Activated B cell treated with CpG ODN at 0.5 μM for 24 hours (primary cell): ENCODE measurements around the gene DPF1. TPM values are rescaled to one million over a fixed set of nuclear protein-coding genes. Genes with fewer than 3 reads are reported as not detected.
"Not testable (repeated sequence)": the region's sequence is repeated elsewhere in the genome, so short reads cannot be mapped to it uniquely, and the experiment has no call there.

Experiments
- ATAC-seq: fragments of 200-7000 bp; cut with Tn5 transposase; one replicate; pipeline ENCODE4 v1.10.0; 2021; ENCODE audit warnings: low read depth, mild to moderate bottlenecking, moderate library complexity
- CTCF ChIA-PET: fragments of 350-600 bp; sonication (Branson Sonifier 250); formaldehyde crosslinking; loops from one replicate; lab custom pipeline; 2021; ENCODE audit warnings: antibody characterized with exemption; lab: Charles Lee
- POLR2A ChIA-PET: fragments of 350-600 bp; sonication (Branson Sonifier 250); formaldehyde crosslinking; loops from one replicate; lab custom pipeline; 2021; ENCODE audit warnings: antibody characterized with exemption; lab: Charles Lee
- DNase-seq: peaks from one replicate; pipeline ENCODE4 v3.0.0; 2022
- H3K27ac Mint-ChIP-seq: one replicate; pipeline ENCODE4 v1.8.0; 2020; ENCODE audit warnings: mixed read lengths
- H3K27me3 Mint-ChIP-seq: one replicate; pipeline ENCODE4 v1.8.0; 2021; ENCODE audit warnings: mixed read lengths
- H3K36me3 Mint-ChIP-seq: one replicate; pipeline ENCODE4 v1.8.0; 2021; ENCODE audit warnings: low read depth, mixed read lengths
- H3K4me1 Mint-ChIP-seq: one replicate; pipeline ENCODE4 v1.8.0; 2021; ENCODE audit warnings: mixed read lengths
- H3K4me3 Mint-ChIP-seq: one replicate; pipeline ENCODE4 v1.8.0; 2020; ENCODE audit warnings: mild to moderate bottlenecking, mixed read lengths
- H3K9me3 Mint-ChIP-seq: one replicate; pipeline ENCODE4 v1.8.0; 2020; ENCODE audit warnings: mixed read lengths
- CTCF ChIP-seq: fragments of 200-600 bp; IDR thresholded peaks from one replicate; pipeline ENCODE4 v1.8.0; 2022; ENCODE audit warnings: antibody characterized with exemption, mild to moderate bottlenecking
- intact Hi-C: fragments of 100-400 bp; cut with micrococcal nuclease; formaldehyde crosslinking; loops from one replicate; pipeline ENCODE4 v1.15.1; 2024
- total RNA-seq: library from RNA; stranded (reverse); gene quantifications from 2 replicates; pipeline ENCODE4 v1.2.3, GENCODE V29; 2022

DPF1 gene
- total RNA-seq, 1 donor from 2014 or later, result not detected

DNA sequence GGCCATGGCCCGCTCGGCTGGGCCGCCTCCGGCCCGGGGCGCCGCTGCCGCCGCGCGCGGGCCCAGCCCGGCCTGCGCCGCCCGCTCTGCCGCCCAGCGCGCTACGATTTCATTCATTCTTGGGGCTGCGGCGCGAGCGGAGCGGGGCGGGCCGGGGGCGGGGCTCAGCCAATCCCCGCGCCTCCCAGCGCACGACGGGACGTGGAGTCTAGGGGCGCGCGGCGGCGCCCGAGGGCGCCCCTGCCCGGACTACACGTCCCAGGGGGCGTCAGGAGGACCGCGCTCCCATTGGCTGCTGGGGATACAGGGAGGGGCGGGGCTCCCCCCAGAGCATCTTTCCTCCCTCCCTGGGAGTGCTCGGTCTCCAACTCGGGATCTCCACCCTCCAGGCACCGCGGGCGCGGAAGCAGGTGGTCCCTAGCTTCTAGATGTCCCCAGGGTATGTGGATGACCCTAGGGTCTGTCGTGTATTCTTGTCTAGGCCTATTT is 5.6 kb upstream of the DPF1 start:
- CTCF ChIA-PET, result no interaction called here
- Mint-ChIP-seq H3K36me3 (no peaks in the 10 kb centered on the region), H3K27me3 (peaks cover 40% of the 10 kb centered on the region), H3K9me3 (no peaks in the 10 kb centered on the region), H3K27ac (no peak overlapping the region), H3K4me3 (no peak overlapping the region), H3K4me1 (peaks cover 21% of the 10 kb centered on the region)
- TF ChIP-seq CTCF, result no peak
- DNase-seq, result peak; percentile 52
- intact Hi-C loops, result loop anchor here (1.0 to 10.0 kb wide), 3 partner anchors 106 to 705 kb away; partner anchors contain the start of genes CATSPERG, EIF3K, MAP4K1 and MRPS12
- peak; percentile 87 for ATAC-seq
- POLR2A ChIA-PET, result interaction anchor here (0.7 to 1.0 kb wide), 2 partner anchors 196 to 323 kb away, joined by 7 to 8 read pairs; partner anchors contain the start of genes SIPA1L3 and WDR87

DNA sequence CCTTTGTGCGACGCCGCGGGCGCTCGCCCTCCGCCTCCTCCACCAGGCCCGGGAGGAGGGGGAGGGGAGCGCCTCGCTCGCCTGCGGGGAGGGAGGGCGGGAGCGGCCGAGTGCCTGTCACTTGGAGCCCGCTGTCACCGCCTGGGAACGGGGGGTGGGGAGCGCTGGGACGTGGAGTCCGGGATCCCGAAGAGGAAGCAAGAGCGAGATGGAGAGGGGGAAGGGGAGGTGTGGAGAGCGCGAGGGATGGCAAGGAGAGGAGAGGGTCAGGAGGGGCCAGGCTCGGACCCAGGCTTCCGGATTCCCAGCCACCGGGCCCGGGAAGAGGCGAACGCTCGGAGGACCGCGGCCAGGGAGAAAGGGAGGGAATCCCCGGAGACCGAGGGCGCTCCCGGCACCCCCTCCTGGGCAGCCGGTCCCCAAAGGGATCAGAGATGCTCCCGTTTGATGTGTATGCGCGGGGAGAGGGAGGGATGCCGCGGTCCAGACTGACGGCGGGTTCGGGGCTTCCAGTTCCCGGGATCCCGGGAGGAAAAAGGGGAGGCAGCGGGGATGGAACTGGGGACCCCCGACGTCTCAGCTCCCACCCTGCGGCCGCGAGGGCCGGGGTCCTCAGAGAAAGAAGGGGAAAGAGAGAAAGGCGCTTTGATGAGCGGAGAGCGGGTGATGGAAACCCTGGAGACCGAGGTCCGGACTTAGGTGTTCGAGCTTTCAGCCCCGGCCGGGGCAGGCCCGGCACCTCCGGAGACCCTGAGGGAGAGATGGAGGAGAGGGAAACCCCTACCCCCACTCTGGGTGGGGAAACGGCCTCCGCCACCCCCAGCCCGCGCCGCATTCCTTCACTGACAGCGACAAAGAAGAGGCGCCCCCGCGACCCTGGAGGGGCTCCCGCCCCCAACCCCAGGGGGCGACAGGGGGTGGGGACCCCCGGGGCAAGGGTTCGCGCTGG is 4.7 kb upstream of the DPF1 start:
- no peaks in the 10 kb centered on the region for H3K36me3 Mint-ChIP-seq
- H3K4me3 Mint-ChIP-seq, result peak overlapping the region; percentile 62
- intact Hi-C loops, result loop anchor here (1.0 to 10.0 kb wide), 3 partner anchors 107 to 706 kb away; partner anchors contain the start of genes CATSPERG, EIF3K, MAP4K1 and MRPS12
- H3K27ac Mint-ChIP-seq, result no peak overlapping the region
- TF ChIP-seq CTCF, result no peak
- peaks cover 28% of the 10 kb centered on the region for H3K4me1 Mint-ChIP-seq
- peaks cover 46% of the 10 kb centered on the region for H3K27me3 Mint-ChIP-seq
- ChIA-PET CTCF (no interaction called here), POLR2A (no interaction called here)
- H3K9me3 Mint-ChIP-seq, result no peaks in the 10 kb centered on the region
- DNase-seq (no peak), ATAC-seq (no peak)

GRCh38 chr19:38228005-38228377 is 4.0 kb upstream of the DPF1 start:
- intact Hi-C loops, result loop anchor here (10.0 kb wide), 2 partner anchors 387 to 707 kb away; partner anchors contain the start of genes EIF3K, MAP4K1, MRPS12 and SARS2
- no peak for DNase-seq
- ChIA-PET CTCF (interaction anchor here (0.8 kb wide), 1 partner anchor 146 kb away, joined by 3 read pairs; no protein-coding TSS in a partner anchor), POLR2A (no interaction called here)
- no peak for ATAC-seq
- Mint-ChIP-seq H3K9me3 (no peaks in the 10 kb centered on the region), H3K36me3 (no peaks in the 10 kb centered on the region), H3K27ac (no peak overlapping the region), H3K4me3 (peak overlapping the region; percentile 19), H3K4me1 (peaks cover 35% of the 10 kb centered on the region), H3K27me3 (peaks cover 53% of the 10 kb centered on the region)
- no peak for TF ChIP-seq CTCF

DNA sequence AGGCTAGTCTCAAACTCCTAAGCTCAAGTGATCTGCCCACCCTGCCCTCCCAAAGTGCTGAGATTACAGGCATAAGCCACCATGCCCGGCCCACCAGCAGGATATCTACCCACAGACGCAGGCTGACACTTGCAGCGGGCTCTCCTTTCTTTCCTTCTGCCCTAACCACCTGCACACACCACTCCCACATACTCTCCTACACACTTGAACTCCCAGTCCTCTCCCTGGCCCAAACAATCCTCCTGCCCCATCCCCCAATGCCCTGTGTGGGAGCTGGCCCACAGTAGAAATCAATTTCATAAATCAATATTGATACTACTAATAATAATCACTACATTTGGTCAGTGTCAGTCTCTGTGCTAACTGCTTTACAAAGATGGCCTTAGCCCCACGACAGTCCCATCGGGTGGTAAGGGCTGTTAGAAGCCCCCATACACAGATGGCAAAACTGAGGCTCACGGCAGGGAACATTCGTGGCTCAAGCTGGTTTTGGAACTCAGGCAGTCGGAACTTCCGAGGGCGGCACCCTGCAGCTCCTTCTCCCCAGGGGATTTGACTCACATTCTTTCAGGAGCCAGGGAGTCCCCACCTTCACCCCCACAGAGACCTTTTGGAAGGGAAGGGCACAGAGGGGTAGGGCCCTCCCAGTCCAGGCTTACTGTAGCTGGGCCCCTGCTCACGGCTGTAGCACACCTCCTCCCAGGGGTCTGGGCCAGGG is 3.4 kb upstream of the DPF1 start:
- no peak for TF ChIP-seq CTCF
- POLR2A ChIA-PET, result interaction anchor here (0.6 to 0.7 kb wide), 3 partner anchors 107 to 1180 kb away, joined by 3 to 6 read pairs (median 5); no protein-coding TSS in a partner anchor
- peaks cover 38% of the 10 kb centered on the region for H3K4me1 Mint-ChIP-seq
- ATAC-seq (no peak), DNase-seq (no peak)
- peak overlapping the region; percentile 19 for H3K4me3 Mint-ChIP-seq
- peaks cover 54% of the 10 kb centered on the region for H3K27me3 Mint-ChIP-seq
- no peaks in the 10 kb centered on the region for H3K9me3 Mint-ChIP-seq
- no peak overlapping the region for H3K27ac Mint-ChIP-seq
- H3K36me3 Mint-ChIP-seq, result no peaks in the 10 kb centered on the region
- intact Hi-C loops, result loop anchor here (10.0 kb wide), 2 partner anchors 387 to 707 kb away; partner anchors contain the start of genes EIF3K, MAP4K1, MRPS12 and SARS2
- CTCF ChIA-PET, result interaction anchor here (0.8 kb wide), 1 partner anchor 146 kb away, joined by 3 read pairs; no protein-coding TSS in a partner anchor

GRCh38 chr19:38224863-38225218 is 819 bp upstream of the DPF1 start:
- not testable (repeated sequence) for DNase-seq, H3K27ac Mint-ChIP-seq, H3K36me3 Mint-ChIP-seq, H3K9me3 Mint-ChIP-seq, ATAC-seq
- peak overlapping the region; percentile 85 for H3K4me3 Mint-ChIP-seq
- intact Hi-C loops, result loop anchor here (1.0 to 10.0 kb wide), 4 partner anchors 319 to 710 kb away; partner anchors contain the start of genes EIF3K, MAP4K1, MRPS12 and SARS2
- peaks cover 54% of the 10 kb centered on the region for H3K27me3 Mint-ChIP-seq
- peaks cover 36% of the 10 kb centered on the region for H3K4me1 Mint-ChIP-seq
- ChIA-PET CTCF (interaction anchor here (1.2 kb wide), 1 partner anchor 10 kb away, joined by 3 read pairs; no protein-coding TSS in a partner anchor), POLR2A (interaction anchor here (0.7 kb wide), 2 partner anchors 306 to 324 kb away, joined by 3 to 4 read pairs; no protein-coding TSS in a partner anchor)
